HepG2 (cell line): Measurements from ENCODE around the gene KATNAL1. TPM values are rescaled to one million over a fixed set of nuclear protein-coding genes. Genes with fewer than 3 reads are reported as not detected.

ENCODE experiments used
- ATAC-seq: fragments of 200-7000 bp; cut with Tn5 transposase; 3 replicates; pipeline ENCODE4 v1.9.1; 2020; ENCODE audit warnings: mild to moderate bottlenecking, moderate library complexity
- BruUV-seq: library from RNA; stranded (reverse); fragments of 400-500 nt; replicated peaks from 2 replicates; lab custom pipeline; 2021; lab: Mats Ljungman, UMichigan
- CTCF ChIA-PET: fragments of 300-600 bp; formaldehyde crosslinking; extraction: SDS; loops from one replicate; lab custom pipeline; 2021; ENCODE audit warnings: low total read pairs, inconsistent platforms, low intra/inter-chr PET ratio; lab: Yijun Ruan, JAX
- POLR2A ChIA-PET: fragments of 350-600 bp; sonication (Branson Sonifier 250); formaldehyde crosslinking; loops from one replicate; lab custom pipeline; 2020; ENCODE audit warnings: antibody characterized with exemption, inconsistent platforms; lab: Yijun Ruan, JAX
- DNase-seq: peaks from one replicate; pipeline ENCODE4 v3.0.0-alpha.2; 2015; ENCODE audit warnings: low spot score
- FAIRE-seq: peaks from 3 replicates; lab custom pipeline; 2011; peaks lifted over from hg19 to GRCh38; lab: Jason Lieb, UNC
- H2AFZ ChIP-seq: one replicate; pipeline ENCODE4 v1.6.1; 2011; ENCODE audit warnings: low read length, inconsistent platforms
- H3K27ac ChIP-seq: fragments of 300-600 bp; 3 replicates; pipeline ENCODE4 v1.8.0; 2011; ENCODE audit warnings: mixed run types, mild to moderate bottlenecking, mixed read lengths, low read length, inconsistent platforms; ENCODE audit not compliant: insufficient read depth; ENCODE audit errors: extremely low read length
- H3K27me3 ChIP-seq, 2 experiments: fragments of 200-600 bp in 1 of 2; 2 replicates in 1 of 2; 3 replicates in 1 of 2; pipeline versions ENCODE4 v1.6.0 to v1.8.0; 2011; ENCODE audit warnings: low read length in 2 of 2, mild to moderate bottlenecking in 2 of 2, moderate library complexity in 2 of 2, inconsistent platforms in 1 of 2; ENCODE audit not compliant: insufficient read depth in 2 of 2, control insufficient read depth in 1 of 2
- H3K36me3 ChIP-seq, 2 experiments: fragments of 200-600 bp in 1 of 2; replicated peaks in 1 of 2; 2 replicates in 1 of 2; 3 replicates in 1 of 2; pipeline versions ENCODE4 v1.5.1 to v1.8.0; 2011; ENCODE audit warnings: low read length in 2 of 2, inconsistent platforms in 1 of 2; ENCODE audit not compliant: insufficient read depth in 2 of 2, control insufficient read depth in 1 of 2
- H3K4me1 ChIP-seq: 2 replicates; pipeline ENCODE4 v1.5.1; 2012; ENCODE audit warnings: low read length, inconsistent platforms; ENCODE audit not compliant: insufficient read depth
- H3K4me2 ChIP-seq: 2 replicates; pipeline ENCODE4 v1.6.0; 2011; ENCODE audit warnings: low read depth, low read length, inconsistent platforms
- H3K4me3 ChIP-seq, 3 experiments: fragments of 200-600 bp in 1 of 3; sonication (generic), shearing (Covaris generic) in 1 of 3; replicated peaks in 1 of 3; 2 replicates each; pipeline ENCODE4 v1.5.1; 2011 to 2016; ENCODE audit warnings: low read length in 3 of 3, inconsistent platforms in 2 of 3, low read depth in 2 of 3, mild to moderate bottlenecking in 2 of 3, control low read depth in 1 of 3, mixed read lengths in 1 of 3; ENCODE audit not compliant: insufficient read depth in 1 of 3
- H3K79me2 ChIP-seq: one replicate; pipeline ENCODE4 v1.6.1; 2011; ENCODE audit warnings: low read length, inconsistent platforms; ENCODE audit not compliant: insufficient read depth
- H3K9ac ChIP-seq: 2 replicates; pipeline ENCODE4 v1.6.0; 2011; ENCODE audit warnings: mild to moderate bottlenecking, low read depth, low read length, inconsistent platforms; ENCODE audit not compliant: insufficient read depth
- H3K9me3 ChIP-seq: 2 replicates; pipeline ENCODE4 v1.5.1; 2012; ENCODE audit warnings: mild to moderate bottlenecking, low read length
- H4K20me1 ChIP-seq: 2 replicates; pipeline ENCODE4 v1.6.0; 2011; ENCODE audit warnings: inconsistent platforms, mild to moderate bottlenecking, low read length, moderate library complexity; ENCODE audit not compliant: insufficient read depth
- DZIP1 ChIP-seq: sonication (generic); formaldehyde crosslinking; IDR thresholded peaks from 2 replicates; pipeline ENCODE4 v1.5.0; 2020; ENCODE audit warnings: mild to moderate bottlenecking, missing genetic modification reagents
- MAFF ChIP-seq: IDR thresholded peaks from 2 replicates; pipeline ENCODE4 v1.6.1; 2011; ENCODE audit warnings: low read depth, low read length, improper control_type of control experiment
- MAFK ChIP-seq, 2 experiments: IDR thresholded peaks in 1 of 2; conservative IDR thresholded peaks in 1 of 2; 2 replicates each; pipeline ENCODE4 v1.6.1; 2011; ENCODE audit warnings: improper control_type of control experiment in 2 of 2, low read length in 2 of 2
- RCOR2 ChIP-seq: IDR thresholded peaks from 2 replicates; pipeline ENCODE4 v1.6.1; 2016; ENCODE audit warnings: missing biosample characterization, missing genetic modification reagents
- TEF ChIP-seq: sonication (generic); formaldehyde crosslinking; IDR thresholded peaks from 2 replicates; pipeline ENCODE4 v1.5.0; 2020; ENCODE audit warnings: missing genetic modification reagents
- ZBTB25 ChIP-seq: IDR thresholded peaks from 2 replicates; pipeline ENCODE4 v1.6.1; 2018; ENCODE audit warnings: missing genetic modification reagents
- ZMAT3 ChIP-seq: sonication (generic); formaldehyde crosslinking; conservative IDR thresholded peaks from 2 replicates; pipeline ENCODE4 v1.7.0; 2021; ENCODE audit warnings: missing genetic modification reagents
- ZNF274 ChIP-seq: sonication (generic); formaldehyde crosslinking; IDR thresholded peaks from 2 replicates; pipeline ENCODE4 v1.5.1; 2020; ENCODE audit warnings: mild to moderate bottlenecking, missing genetic modification reagents
- ZNF367 ChIP-seq: sonication (generic); formaldehyde crosslinking; IDR thresholded peaks from 2 replicates; pipeline ENCODE4 v1.4.0; 2020; ENCODE audit warnings: missing genetic modification reagents, borderline replicate concordance
- ZNF468 ChIP-seq: sonication (generic); formaldehyde crosslinking; IDR thresholded peaks from 2 replicates; pipeline ENCODE4 v1.8.0; 2022; ENCODE audit warnings: mild to moderate bottlenecking, moderate library complexity, missing genetic modification reagents
- ZNF781 ChIP-seq: sonication (generic); formaldehyde crosslinking; IDR thresholded peaks from 2 replicates; pipeline ENCODE4 v1.5.1; 2020; ENCODE audit warnings: borderline replicate concordance, mild to moderate bottlenecking, missing genetic modification reagents; ENCODE audit errors: not compliant biosample characterization
- ZSCAN22 ChIP-seq: sonication (generic); formaldehyde crosslinking; IDR thresholded peaks from 2 replicates; pipeline ENCODE4 v1.4.0; 2020; ENCODE audit warnings: mild to moderate bottlenecking, missing genetic modification reagents
- WGBS: methylation state at CpG from one replicate; pipeline ENCODE4 v1.1.6; 2017; ENCODE audit warnings: low lambda C conversion rate; 5-methylcytosine and 5-hydroxymethylcytosine counted together
- in situ Hi-C: cut with HindIII; loops from 2 replicates; pipeline ENCODE4 v1.10.0; 2017; ENCODE audit warnings: low pct_unique_long_range_greater_than_20kb; ENCODE audit not compliant: extremely low pct_ligation_motif_present
- intact Hi-C: fragments of 100-400 bp; cut with micrococcal nuclease; formaldehyde crosslinking; loops from one replicate; pipeline ENCODE4 v1.10.0; 2022; ENCODE audit not compliant: unreplicated experiment
- polyA plus RNA-seq, 8 experiments: library from polyadenylated mRNA; depleted of rRNA in 3 of 8; stranded (reverse) in 7 of 8; unstranded in 1 of 8; fragments of >200 nt; fragmentation: Illumina TruSeq in 4 of 8; extraction: Trizol in 4 of 8; gene quantifications; 2 replicates each; pipeline versions ENCODE4 v1.2.1 to v1.2.3, GENCODE V29; 2011 to 2016; ENCODE audit warnings: low read depth in 4 of 8, missing spikeins in 1 of 8, mixed read lengths in 1 of 8; ENCODE audit not compliant: insufficient read depth in 1 of 8
- total RNA-seq, 5 experiments: library from RNA; depleted of rRNA; stranded (reverse); fragments of >200 nt; fragmentation: Illumina TruSeq; extraction: Trizol; gene quantifications; 2 replicates each; pipeline ENCODE4 v1.2.3, GENCODE V29; 2016; ENCODE audit warnings: low read depth in 1 of 5

KATNAL1 gene
- total and polyA plus RNA-seq, 2 of the 13 experiments (the other 11 are each of a cell fraction or from before 2014, with no cell fraction given) = 3.2 to 11.8 TPM

- CTCF ChIA-PET = no interaction called here
- DNase-seq (no peak), FAIRE-seq (no peak), ATAC-seq (no peak)
- Histone ChIP-seq H3K27me3 (no peaks in the 10 kb centered on the region), H4K20me1 (no peaks in the 10 kb centered on the region), H3K36me3 (no peaks in the 10 kb centered on the region; a peak in 1 of 5 replicates), H3K4me2 (no peak overlapping the region), H3K9ac (no peak overlapping the region), H2AFZ (no peak overlapping the region), H3K9me3 (no peaks in the 10 kb centered on the region), H3K79me2 (no peaks in the 10 kb centered on the region)
- no TSS peak for BruUV-seq
- in situ Hi-C loops (no loop called here), intact Hi-C loops (no loop called here)
- 60% methylated on average over 10 of the region's 10 CpGs for WGBS
- TF ChIP-seq ZNF468 (no peak), DZIP1 (no peak), ZNF274 (CRISPR knock-in tag) (no peak), ZNF781 (no peak), TEF (no peak), ZMAT3 (CRISPR knock-in tag) (no peak), MAFF (peak; percentile 63), MAFK (conservative IDR thresholded peaks at IDR 0.05 in 1 of 2, IDR thresholded peaks at IDR 0.05 in 1 of 2; ENCODE audit: low read length in 2 of 2) (peak; percentile 37 to 60; a peak in 3 of 4 replicates), ZNF367 (no peak), ZBTB25 (no peak), ZSCAN22 (CRISPR knock-in tag) (no peak), RCOR2 (CRISPR knock-in tag) (no peak)
- TF ChIP-seq, all 625 proteins: peak for 2
- Histone ChIP-seq H3K4me3 (no peak overlapping the region), H3K27ac (no peak overlapping the region), H3K4me1 (peaks cover 9% of the 10 kb centered on the region; the same call in 1 of the 2 replicates)
- POLR2A ChIA-PET = no interaction called here
Measured at GRCh38 chr13:30192320-30193093, 114.8 kb downstream of the KATNAL1 start.
